GM19395 (cell line): Measurements from ENCODE around the gene SIM1.

Experiments
- ATAC-seq: cut with Tn5 transposase; IDR thresholded peaks from one replicate; pipeline ENCODE4 v1.9.1; 2021; ENCODE audit warnings: mild to moderate bottlenecking, moderate library complexity; ENCODE audit not compliant: unreplicated experiment

Gene SIM1

DNA sequence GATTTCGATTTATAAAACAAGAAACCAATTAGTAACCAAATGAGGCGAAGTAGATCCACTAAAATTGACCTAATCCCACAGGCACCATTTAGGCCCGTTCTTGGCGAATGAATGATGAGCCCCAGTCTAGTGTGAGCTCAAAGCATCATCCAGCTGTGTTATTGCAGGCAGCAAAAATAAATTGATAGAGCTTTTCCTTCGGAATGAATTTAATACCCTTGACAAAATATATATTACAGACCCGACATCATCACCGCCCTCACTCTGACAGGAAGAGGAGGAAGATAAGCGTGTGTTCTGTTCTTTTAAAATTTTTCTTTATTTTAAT, 7.8 kb downstream of the SIM1 start:
- no peak for ATAC-seq

DNA sequence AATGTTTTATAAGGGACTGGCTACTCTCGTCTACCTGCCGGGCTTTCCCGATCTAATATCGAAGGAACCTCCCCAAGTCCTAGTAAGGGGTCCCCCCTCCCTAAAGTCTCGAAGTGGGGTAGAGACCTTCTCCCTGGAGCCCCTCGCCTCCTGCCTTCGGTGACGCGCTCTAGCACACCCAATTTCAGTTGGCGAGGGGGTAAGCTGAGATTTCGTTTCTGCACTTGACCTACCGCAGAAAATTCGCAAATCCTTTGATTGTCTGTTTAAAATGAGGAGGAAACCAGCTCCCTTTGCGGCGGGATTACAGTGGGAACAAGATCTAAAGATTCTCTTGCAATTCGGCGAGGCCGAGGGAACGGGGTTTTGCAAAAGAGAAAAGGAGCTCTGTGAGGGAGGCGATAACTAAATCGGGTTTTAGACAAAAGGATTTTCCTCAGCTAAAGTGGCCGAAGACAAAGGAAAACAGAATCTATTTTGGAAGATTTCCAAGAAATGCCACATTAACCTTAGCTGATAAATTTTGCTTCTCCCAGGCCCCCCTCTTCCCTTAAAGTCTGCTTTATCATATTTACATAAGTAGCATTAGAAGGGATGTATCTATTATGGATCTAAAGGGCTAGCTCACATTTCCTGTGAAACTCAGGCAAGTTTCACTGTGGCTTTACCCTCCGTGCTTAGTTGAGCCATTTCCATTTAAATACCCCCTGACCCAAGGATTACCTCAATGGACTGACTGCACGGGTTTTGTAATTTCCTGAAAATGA, 8.4 kb downstream of the SIM1 start:
- ATAC-seq = no peak

DNA sequence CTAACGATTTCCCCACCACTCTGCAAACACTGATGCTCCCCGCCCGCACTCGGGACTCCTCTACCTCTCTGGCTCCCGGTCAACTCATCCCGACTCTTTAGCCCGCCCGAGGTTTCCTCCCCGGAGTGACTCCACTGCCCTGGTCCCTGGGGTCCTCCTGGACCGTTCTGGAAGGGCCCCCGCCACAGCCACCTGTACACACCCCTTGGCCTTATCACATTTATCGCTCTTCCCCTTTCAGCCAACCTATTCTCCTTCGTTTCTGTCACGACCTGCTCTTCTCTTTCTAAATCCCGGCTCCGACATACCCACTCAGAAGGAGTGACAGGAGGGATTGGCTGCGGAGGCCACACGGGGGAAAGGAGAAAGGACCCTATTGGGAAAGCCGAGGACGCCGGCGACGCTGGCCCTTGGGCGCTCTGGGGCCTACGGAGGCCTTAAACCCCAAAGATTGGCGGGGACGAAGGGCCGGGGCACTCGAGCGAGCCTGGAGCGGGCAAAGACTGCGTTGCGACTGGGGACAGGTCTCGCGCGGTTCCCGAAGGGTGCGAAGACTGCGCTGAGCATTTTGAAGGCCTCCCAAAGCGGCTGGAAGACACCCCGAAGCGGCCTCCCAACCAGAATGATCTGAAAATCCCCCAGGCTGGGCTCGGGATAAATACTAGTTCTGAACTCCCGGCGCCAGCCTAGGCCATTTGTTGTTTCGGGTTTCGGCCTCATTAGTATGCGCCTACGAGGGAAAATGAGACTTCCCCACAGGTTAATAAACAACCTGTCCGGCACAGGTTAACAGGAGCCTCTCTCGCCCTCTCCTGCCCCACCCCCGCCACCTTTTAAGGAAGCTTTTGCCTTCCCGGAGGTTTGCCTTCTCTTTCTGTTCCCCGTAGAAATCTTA, 9.2 kb downstream of the SIM1 start:
- peak; percentile 60 for ATAC-seq

DNA sequence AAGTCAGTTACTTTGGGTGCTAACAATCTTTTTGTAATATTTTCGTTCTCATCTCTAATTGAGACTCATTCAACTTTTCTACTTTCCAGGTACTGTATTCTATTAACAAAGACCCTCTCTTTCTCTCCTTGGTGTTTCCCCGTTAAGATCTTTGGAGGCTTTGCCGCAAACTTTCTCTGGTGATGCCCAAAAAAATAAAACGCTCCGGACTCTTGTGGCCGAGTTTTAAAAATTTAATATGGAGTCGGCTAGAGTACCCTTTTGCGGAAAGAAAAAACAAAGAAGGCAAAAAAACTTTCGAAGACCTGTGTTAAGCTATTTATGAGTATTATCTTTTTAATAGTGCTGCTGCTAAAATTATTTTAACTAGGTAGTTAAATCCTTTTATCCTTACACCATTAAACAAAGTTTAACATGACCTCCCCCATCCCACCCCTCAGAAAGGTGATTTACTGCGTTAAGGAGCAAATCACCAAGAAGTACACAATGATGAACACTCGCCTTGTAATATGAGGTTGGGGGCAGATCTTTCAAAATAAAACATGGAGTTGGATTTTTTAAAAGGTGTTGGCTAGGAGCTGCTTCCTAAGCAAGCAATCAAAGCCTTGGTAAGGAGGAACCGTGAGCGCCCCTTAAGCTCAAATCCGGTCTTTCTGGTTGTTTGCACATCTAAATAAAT, 10.0 kb downstream of the SIM1 start:
- ATAC-seq = no peak

DNA sequence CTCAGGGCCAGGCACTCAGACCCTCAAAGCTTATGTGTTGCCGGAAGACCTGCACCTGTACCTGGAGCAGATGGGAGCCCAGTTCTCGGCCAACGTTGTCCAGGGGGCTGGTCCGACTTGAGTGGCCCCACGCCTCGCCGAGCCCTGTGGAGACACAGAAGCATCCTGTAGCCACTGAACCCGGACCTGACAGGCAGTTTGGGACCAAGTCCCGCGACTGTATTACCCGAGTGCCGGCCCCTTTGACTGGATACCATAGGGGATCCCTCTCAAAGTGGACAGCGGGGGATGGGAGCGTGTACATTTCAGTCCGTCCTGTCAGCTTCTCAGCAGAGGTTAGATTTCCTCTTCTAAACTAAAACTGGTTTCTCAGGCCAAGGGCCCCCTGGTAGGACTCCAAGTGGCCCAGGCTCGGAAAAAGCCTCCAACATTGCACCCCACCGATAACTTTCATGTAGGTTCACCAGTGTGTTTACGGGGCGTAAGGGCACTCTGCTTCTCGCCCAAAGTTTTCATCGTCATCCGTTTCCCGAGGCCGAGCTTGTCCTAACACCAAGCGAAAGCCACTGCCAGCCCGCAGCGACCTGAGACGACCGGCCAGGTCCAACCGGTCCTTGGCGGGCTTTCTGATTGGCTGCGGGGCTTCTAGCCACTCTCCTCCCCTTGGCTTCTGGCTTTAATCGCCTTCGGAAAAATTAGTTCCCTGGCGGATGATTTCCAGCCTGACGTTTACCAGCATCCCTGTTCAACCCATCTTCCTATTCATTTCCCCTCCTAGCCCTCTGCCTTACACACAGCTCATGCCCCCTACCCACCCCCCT, 10.8 kb downstream of the SIM1 start:
- ATAC-seq = no peak

DNA sequence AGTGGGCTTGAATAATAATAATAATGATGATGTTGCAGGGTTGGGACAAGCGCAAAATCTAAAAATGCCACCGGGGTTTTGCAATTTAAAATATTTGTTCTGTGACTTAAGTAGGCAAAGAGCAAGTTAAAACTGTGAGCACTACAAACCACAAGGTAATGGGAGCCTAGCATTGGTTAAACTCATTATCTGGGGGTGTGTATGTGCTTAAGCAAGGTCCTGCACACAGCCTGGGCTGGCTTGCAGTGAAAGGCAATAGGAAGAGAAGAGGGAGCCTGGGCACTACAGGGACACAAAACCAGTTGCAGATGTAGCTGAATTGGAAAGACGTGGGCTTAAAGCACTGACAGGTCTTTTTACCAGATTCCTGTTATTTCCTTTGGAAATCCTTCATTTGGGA, 11.7 kb downstream of the SIM1 start:
- no peak for ATAC-seq

DNA sequence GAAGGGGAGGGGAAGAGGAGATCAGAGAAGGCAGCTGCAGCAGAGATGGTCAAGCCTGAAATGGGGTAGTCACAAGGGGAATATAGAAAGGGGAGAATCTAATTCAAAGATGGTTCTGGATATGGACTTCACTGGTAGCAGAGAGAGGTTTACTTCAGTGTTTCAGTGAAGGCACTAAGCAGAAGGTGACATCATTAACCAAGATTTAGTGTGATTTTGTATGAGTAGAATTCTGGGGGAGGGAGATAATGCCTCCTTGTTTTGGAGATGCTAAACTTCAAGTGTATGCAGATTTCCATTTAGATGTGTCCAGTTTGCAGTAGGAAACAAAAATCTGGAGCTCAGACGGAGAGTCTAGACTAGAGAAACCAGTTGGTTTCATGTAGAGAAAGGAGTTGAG, 13.1 kb downstream of the SIM1 start:
- no peak for ATAC-seq

DNA sequence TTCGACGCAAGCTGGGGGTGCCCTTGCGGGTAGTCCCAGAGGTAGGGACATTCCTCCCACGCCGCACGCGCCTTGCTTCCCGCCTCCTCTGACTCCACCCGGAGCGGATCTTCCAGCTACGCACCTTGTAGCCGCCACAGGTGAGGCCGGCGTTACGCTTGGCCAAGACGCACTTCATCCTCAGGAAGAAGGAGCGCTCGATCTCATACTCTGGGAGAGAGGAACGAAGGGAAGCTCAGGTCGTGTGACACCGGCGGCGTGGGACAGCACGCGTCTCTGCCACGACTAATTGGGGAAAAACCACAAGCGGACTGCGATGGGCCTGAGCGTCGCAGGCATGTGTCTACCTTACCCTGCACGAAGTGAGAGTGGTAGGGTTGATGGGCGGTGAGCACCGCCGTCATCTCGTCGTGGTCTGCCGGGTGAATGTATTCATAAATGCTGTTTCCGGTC, 15.5 kb downstream of the SIM1 start:
- ATAC-seq = no peak

DNA sequence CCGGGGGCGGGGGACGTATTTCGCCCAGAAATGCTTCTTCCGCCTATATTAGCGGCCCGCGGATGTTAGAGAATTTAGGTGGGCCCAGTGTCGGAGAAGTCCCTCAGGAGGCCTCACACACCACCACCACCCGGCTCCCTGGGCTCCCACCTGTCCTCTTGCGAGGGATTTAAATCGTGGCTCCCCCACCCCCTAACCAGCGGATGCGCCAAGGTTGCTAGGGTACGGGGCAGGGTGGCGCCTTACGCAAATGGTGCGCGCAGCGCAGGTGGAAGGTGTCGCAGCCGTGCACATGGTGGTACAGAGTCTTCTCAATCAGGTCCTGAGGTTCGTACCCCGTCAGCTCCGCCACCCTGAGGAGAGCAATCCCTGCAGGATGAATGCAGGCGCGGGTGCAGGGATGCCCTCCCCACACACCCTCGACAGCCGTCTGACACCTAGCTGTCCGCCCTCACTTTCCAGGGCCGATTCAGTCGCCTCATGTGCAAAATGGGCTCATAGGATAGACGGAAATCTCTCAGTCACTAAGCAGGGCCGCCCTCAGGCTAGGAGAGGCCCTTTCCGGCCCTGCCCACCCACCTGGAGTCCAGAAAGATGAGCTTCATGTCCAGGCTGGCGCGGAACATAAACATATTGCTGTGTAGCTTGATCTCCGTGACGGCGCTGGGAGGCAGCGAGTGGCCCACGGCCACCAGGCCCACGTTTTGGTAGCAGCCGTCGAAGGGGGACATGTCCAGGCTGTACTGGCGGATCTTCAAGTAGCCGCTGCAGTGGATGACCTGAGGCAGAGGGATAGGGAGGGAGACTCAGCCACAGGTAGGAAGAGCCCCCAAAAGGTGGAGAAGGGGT, 16.6 kb downstream of the SIM1 start:
- no peak for ATAC-seq

DNA sequence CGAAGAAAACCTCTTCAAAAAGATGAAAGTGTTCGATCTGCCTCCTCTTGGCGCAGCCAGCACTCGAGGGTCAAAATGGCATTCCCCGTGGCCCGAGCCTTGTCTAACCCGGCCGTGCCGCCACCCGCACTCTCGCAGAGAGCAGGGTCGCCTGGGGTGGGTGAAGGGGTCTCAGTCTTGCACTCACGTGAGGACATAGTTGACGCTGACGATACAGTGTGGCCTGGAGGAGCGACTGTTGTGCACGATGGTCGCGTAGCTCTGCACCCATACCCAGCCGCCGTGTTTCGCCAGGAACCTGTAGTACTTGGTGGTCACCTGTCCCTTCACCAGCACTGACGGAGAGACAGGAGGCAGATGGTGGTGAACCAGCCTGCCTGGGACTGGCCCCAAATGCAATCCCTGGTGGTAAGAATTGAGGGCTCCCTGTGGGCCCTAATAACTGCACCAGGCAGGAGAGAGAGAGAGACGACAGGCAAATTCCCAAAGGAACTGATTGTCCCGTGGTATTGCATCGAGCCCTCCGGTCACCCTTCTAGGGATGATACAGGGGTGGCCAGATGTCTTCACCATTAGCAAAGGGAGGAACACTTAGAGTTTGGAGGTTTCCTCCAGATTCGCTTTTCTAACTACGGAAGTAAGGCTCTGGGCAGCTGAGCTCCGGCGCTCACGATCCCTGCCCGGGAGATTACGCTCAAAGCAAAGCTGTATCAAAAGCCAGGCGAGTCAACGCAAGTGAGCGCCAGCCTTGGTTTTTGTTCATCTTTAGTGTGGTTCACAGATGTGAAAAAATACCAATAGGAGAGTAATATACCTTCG, 17.4 kb downstream of the SIM1 start:
- ATAC-seq = no peak

DNA sequence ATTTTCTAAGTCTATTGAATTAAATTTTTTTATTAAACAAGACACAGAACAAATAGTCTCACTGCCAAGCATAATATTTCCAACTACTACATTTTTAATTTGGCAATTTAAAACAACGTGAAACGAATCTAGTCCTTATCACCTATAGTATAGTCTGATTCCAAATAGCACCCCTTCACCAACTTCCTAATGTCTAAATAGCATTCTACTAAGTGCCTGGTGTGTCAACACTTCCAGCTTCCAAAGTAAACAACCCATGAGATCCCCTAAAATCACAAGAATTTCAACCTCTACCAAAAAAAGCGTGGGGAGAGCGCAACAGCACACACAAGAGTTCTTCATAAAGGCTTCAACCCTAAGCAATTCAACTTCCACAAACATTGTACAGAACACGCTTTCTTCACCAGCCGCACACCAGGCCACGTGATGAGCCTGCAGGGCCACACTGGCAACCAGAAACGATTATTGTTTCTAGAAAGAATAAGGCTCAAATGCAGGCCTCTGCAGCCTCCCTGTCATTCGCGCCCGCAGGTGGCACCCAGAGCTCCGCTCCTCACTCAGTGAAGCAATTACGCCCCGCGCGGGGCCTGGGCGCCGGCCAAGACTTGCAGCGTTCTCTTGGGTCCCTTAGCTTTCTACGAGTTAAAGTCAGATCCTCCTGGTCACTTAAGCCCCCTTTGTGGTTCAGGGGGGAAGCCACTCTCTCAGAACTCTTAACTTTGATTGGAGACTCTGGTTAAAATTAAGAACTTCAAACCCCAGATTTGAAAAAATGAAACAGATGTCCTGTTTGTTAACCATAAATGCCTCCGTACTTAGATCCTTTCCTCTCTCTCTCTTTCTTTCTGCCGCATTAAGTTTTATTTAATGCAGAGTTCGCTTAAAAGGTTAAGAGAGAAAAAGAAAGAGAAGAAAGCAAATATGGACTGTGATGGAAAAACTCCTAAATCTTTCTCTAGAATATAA, 18.3 kb downstream of the SIM1 start:
- ATAC-seq = peak; percentile 55

DNA sequence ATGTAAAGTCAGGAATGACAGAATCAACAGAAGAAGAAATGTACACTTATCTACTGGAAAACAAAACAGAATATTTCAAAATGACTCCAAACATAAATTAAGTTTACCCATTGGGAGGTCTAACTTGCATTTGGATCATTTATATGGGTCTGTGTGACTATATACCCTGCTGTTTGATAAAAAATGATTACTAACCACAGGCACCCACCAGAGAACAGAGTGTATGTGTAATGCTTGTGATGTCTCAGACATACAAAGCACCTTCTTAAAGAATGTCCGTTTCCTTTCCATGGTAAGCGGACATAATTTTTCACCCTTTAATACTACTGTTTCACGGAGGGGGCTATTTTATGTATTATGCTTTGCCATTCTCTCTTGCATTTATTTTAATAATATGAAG, 19.2 kb downstream of the SIM1 start:
- ATAC-seq = no peak

DNA sequence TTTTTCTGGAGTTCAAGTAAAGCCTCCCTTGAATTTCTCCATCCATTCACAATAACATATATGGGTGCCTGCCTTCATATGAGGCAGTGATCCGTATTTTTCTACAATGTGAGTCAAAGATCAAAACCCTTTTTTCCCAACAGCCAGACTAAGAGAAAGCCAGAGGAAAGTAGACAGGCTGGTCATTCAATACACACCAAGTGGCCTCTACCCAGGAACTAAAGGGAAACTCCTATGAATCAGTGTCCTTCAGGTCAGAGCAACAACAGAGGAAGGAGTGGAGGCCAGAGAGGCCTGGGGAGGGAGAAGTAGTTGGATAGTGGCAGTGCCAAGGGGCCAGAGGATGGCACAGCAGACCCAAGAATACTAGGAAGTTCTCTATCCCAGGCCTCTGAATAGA, 23.8 kb downstream of the SIM1 start:
- ATAC-seq = no peak

DNA sequence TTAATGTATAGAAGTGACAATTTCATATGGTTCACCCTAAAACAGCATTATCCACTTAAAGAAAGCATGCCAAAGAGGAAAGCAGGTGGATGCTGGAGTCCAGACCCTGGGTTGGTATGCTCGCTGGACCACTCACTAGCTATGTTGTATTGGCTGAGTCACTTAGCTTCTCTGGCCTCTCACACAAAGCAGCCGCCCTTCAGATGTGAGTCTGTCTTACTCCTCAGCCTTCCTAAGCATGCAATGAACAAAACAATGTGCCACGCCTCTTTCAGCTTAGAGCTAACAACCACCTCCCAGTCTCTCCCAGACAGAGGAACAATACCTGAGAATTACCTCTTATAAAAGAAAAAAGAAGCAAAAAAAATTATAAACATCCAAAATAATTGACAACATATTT, 29.4 kb downstream of the SIM1 start:
- no peak for ATAC-seq

DNA sequence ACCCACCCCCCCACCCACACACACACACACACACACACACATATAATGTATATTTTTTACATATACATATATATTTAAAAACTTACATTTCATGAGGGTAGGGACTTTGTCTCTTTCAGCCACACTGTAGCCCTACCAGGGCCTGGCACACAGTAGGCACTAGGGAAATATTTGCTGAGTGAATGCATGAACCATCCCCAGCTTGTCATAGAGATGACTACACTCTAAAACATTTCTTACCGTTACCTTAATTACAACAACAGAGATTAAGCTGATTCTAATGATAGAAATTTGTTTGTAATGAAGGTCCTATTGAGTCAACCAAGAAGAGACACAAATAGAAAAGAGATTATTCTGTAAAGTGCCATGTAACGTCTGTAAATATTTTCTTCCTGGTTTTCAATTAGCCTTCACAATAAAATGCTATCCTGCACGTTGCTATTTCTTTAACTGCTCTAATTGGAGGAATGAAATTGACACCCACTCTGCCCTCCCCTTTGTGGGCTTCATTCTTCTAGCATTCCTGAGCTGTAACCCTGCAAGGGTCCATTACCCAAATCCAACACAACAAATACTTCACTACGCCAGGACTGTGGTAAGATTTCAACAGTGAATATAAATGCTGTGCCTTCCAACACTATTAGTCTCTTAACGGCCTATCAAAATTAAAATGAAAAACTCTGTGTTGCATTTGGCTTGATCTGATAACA, 30.8 kb downstream of the SIM1 start:
- no peak for ATAC-seq

DNA sequence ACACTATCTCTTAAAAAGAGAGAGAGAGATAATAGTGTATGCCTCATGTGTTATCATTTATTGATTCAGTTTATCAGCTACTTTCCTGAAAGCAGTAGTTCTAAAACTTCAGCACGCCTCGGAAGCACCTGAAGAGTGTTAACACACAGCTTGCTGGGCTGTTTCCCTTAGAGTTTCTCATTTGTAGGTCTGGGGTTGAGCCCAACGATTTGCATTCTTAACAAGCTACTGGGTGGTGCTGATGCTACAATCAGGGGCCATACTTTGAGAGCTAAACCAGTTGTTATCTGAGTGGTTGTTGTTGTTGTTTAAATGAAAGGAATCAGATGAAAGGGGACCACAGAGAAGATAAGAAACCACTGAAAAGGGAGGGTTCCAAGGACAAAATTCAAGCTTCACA, 32.6 kb downstream of the SIM1 start:
- no peak for ATAC-seq

DNA sequence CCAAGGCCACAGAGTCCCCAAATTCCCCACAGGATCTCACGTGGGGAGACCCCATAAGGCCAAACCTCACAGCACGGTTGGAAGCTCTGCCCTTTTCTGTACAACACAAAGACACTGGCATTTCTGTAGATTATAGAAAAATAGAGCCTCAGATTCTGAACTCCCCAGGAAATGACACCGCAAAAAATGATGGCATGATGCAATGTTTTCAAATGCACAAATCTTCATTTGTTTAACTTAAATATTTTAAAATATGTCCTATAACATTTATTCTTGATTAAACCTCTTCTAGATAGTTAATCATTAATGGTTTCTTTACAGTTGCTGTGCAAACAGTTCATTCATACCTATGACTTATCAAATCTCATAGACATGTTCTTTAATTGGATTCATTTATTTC, 33.8 kb downstream of the SIM1 start:
- ATAC-seq = no peak
